Cortex of kidney (tissue), 1 donor: ENCODE measurements around the gene OR10A7.
"Not testable (repeated sequence)": the region's sequence is repeated elsewhere in the genome, so short reads cannot be mapped to it uniquely, and the experiment has no call there.

ENCODE experiments used
- DNase-seq: peaks from one replicate; lab custom pipeline; 2025; lab: John Stamatoyannopoulos, UW

Gene OR10A7

GRCh38 chr12:55220725-55221124, at the start of gene OR10A7:
Gene OR10A7 (plus strand): TSS chr12:55221025. CDS start chr12:55221025, 0 bp downstream.
- DNase-seq, result no peak

GRCh38 chr12:55171445-55171844, 49.4 kb upstream of the OR10A7 start:
- no peak for DNase-seq

- DNase-seq, result not testable (repeated sequence)
Measured at GRCh38 chr12:55171846-55172245, 49.0 kb upstream of the OR10A7 start.

GRCh38 chr12:55172686-55173085, 48.1 kb upstream of the OR10A7 start:
- no peak for DNase-seq

- DNase-seq, result no peak
Measured at GRCh38 chr12:55173456-55173855, 47.4 kb upstream of the OR10A7 start.

- DNase-seq, result no peak
Measured at GRCh38 chr12:55188573-55188972, 32.3 kb upstream of the OR10A7 start.

GRCh38 chr12:55188974-55189556, 31.8 kb upstream of the OR10A7 start:
- DNase-seq, result no peak

GRCh38 chr12:55194382-55194781, 26.4 kb upstream of the OR10A7 start:
- DNase-seq, result no peak

- DNase-seq, result no peak
Measured at GRCh38 chr12:55226523-55226922, 5.7 kb downstream of the OR10A7 start.

- no peak for DNase-seq
Measured at GRCh38 chr12:55227643-55228042, 6.8 kb downstream of the OR10A7 start.

- DNase-seq, result no peak
Measured at GRCh38 chr12:55244309-55244708, 23.5 kb downstream of the OR10A7 start, which contains the start of gene OR6C74. Gene OR6C74 (plus strand): TSS chr12:55244609. CDS start chr12:55247288, 2,679 bp downstream.

GRCh38 chr12:55246159-55246558, 25.3 kb downstream of the OR10A7 start:
- DNase-seq, result no peak

- DNase-seq, result no peak
Measured at GRCh38 chr12:55250944-55251343, 30.1 kb downstream of the OR10A7 start.

- no peak for DNase-seq
Measured at GRCh38 chr12:55253281-55253680, 32.5 kb downstream of the OR10A7 start.

- DNase-seq, result no peak
Measured at GRCh38 chr12:55256831-55257230, 36.0 kb downstream of the OR10A7 start.

GRCh38 chr12:55258303-55258702, 37.5 kb downstream of the OR10A7 start:
- no peak for DNase-seq
